Loucy (cell line): ENCODE data around the gene CYLD.

ENCODE experiments used
- H2AFZ ChIP-seq: fragments of 200-600 bp; sonication (generic); 2 replicates; pipeline ENCODE4 v1.6.0; 2016; ENCODE audit warnings: antibody characterized with exemption, mild to moderate bottlenecking, low read length, moderate library complexity
- H3F3A ChIP-seq: fragments of 200-600 bp; 2 replicates; pipeline ENCODE4 v1.6.0; 2016; ENCODE audit warnings: antibody characterized with exemption, low read depth, mild to moderate bottlenecking
- H3K27me3 ChIP-seq: fragments of 200-600 bp; sonication (generic); 2 replicates; pipeline ENCODE4 v1.6.1; 2014; ENCODE audit warnings: low read length, mild to moderate bottlenecking; ENCODE audit not compliant: insufficient read depth, poor library complexity, severe bottlenecking
- H3K36me3 ChIP-seq: fragments of 200-600 bp; sonication (generic); 2 replicates; pipeline ENCODE4 v1.6.1; 2016; ENCODE audit warnings: low read length; ENCODE audit not compliant: insufficient read depth
- H3K4me1 ChIP-seq: fragments of 200-600 bp; sonication (generic); 2 replicates; pipeline ENCODE4 v1.5.1; 2014; ENCODE audit warnings: low read length, mild to moderate bottlenecking; ENCODE audit not compliant: insufficient read depth, poor library complexity, severe bottlenecking
- H3K4me2 ChIP-seq: fragments of 200-600 bp; sonication (generic); 2 replicates; pipeline ENCODE4 v1.6.0; 2014; ENCODE audit warnings: antibody characterized with exemption, low read length, low read depth, mild to moderate bottlenecking; ENCODE audit not compliant: poor library complexity, severe bottlenecking
- H3K4me3 ChIP-seq: fragments of 200-600 bp; sonication (generic); 2 replicates; pipeline ENCODE4 v1.5.1; 2014; ENCODE audit warnings: low read length, mild to moderate bottlenecking, mixed read lengths; ENCODE audit not compliant: poor library complexity, severe bottlenecking
- H3K79me2 ChIP-seq: fragments of 200-600 bp; sonication (generic); 2 replicates; pipeline ENCODE4 v1.6.1; 2014; ENCODE audit warnings: low read length; ENCODE audit not compliant: insufficient read depth
- H3K9ac ChIP-seq: fragments of 200-600 bp; sonication (generic); 2 replicates; pipeline ENCODE4 v1.6.0; 2014; ENCODE audit warnings: mild to moderate bottlenecking, low read depth, low read length, moderate library complexity; ENCODE audit not compliant: poor library complexity, severe bottlenecking
- H3K9me2 ChIP-seq: fragments of 200-600 bp; sonication (generic); replicated peaks from 2 replicates; pipeline ENCODE4 v1.6.1; 2016; ENCODE audit warnings: low read depth, low read length, mixed read lengths
- H3K9me3 ChIP-seq: fragments of 200-600 bp; sonication (generic); 2 replicates; pipeline ENCODE4 v1.6.1; 2014; ENCODE audit warnings: mild to moderate bottlenecking, antibody characterized with exemption, low read length, low read depth; ENCODE audit not compliant: insufficient read depth
- H4K20me1 ChIP-seq: fragments of 200-600 bp; sonication (generic); 2 replicates; pipeline ENCODE4 v1.6.0; 2014; ENCODE audit warnings: antibody characterized with exemption, low read length, mild to moderate bottlenecking; ENCODE audit not compliant: insufficient read depth, poor library complexity, severe bottlenecking
- CTCF ChIP-seq: fragments of 200-600 bp; sonication (generic); conservative IDR thresholded peaks from 2 replicates; pipeline ENCODE4 v1.5.1; 2014; ENCODE audit warnings: mild to moderate bottlenecking, antibody characterized with exemption, low read length
- EZH2phosphoT487 ChIP-seq: fragments of 200-600 bp; IDR thresholded peaks from 2 replicates; pipeline ENCODE4 v1.6.1; 2018; ENCODE audit warnings: antibody characterized with exemption, mild to moderate bottlenecking, moderate library complexity, borderline replicate concordance

CYLD gene

GRCh38 chr16:50806099-50807062, 64.5 kb downstream of the CYLD start:
- Histone ChIP-seq H3K9me2 (no peaks in the 10 kb centered on the region), H4K20me1 (no peaks in the 10 kb centered on the region), H3K9me3 (no peaks in the 10 kb centered on the region), H3K4me2 (peak overlapping the region; percentile 69), H2AFZ (peak overlapping the region; percentile 73), H3K9ac (no peak overlapping the region), H3K36me3 (no peaks in the 10 kb centered on the region), H3F3A (no peaks in the 10 kb centered on the region), H3K79me2 (no peaks in the 10 kb centered on the region), H3K4me1 (peaks cover 18% of the 10 kb centered on the region), H3K27me3 (no peaks in the 10 kb centered on the region), H3K4me3 (peak overlapping the region; percentile 66)
- no peak for TF ChIP-seq EZH2phosphoT487
- peak; percentile 97 for TF ChIP-seq CTCF

- TF ChIP-seq CTCF (no peak), EZH2phosphoT487 (no peak)
- Histone ChIP-seq H3K9me2 (no peaks in the 10 kb centered on the region), H3K9me3 (no peaks in the 10 kb centered on the region), H2AFZ (no peak overlapping the region), H3K27me3 (no peaks in the 10 kb centered on the region), H3F3A (no peaks in the 10 kb centered on the region), H3K4me3 (peak overlapping the region; percentile 7), H3K9ac (peak overlapping the region; percentile 0), H3K36me3 (no peaks in the 10 kb centered on the region), H3K4me1 (peaks cover 18% of the 10 kb centered on the region), H4K20me1 (no peaks in the 10 kb centered on the region), H3K79me2 (no peaks in the 10 kb centered on the region), H3K4me2 (peak overlapping the region; percentile 55)
These were observed 67.1 kb downstream of the CYLD start for GRCh38 chr16:50808929-50809538.

- TF ChIP-seq CTCF (no peak), EZH2phosphoT487 (no peak)
- no peak overlapping the region for H2AFZ ChIP-seq
- no peaks in the 10 kb centered on the region for H3K27me3 ChIP-seq
- H3F3A ChIP-seq, result no peaks in the 10 kb centered on the region
- H3K36me3 ChIP-seq, result no peaks in the 10 kb centered on the region
- no peaks in the 10 kb centered on the region for H3K9me3 ChIP-seq
- no peaks in the 10 kb centered on the region for H4K20me1 ChIP-seq
- no peak overlapping the region for H3K9ac ChIP-seq
- no peaks in the 10 kb centered on the region for H3K79me2 ChIP-seq
- no peaks in the 10 kb centered on the region for H3K9me2 ChIP-seq
- H3K4me3 ChIP-seq, result no peak overlapping the region
- H3K4me2 ChIP-seq, result peak overlapping the region; percentile 55
- H3K4me1 ChIP-seq, result peaks cover 18% of the 10 kb centered on the region
These were observed 67.7 kb downstream of the CYLD start for GRCh38 chr16:50809561-50809960.
